GM19023 (cell line): ENCODE results near the gene RGS14.
"Not testable (repeated sequence)": the region's sequence is repeated elsewhere in the genome, so short reads cannot be mapped to it uniquely, and the experiment has no call there.

Experiments
- ATAC-seq: cut with Tn5 transposase; IDR thresholded peaks from one replicate; pipeline ENCODE4 v1.9.1; 2021; ENCODE audit warnings: mild to moderate bottlenecking, moderate library complexity; ENCODE audit not compliant: unreplicated experiment

The RGS14 gene

DNA sequence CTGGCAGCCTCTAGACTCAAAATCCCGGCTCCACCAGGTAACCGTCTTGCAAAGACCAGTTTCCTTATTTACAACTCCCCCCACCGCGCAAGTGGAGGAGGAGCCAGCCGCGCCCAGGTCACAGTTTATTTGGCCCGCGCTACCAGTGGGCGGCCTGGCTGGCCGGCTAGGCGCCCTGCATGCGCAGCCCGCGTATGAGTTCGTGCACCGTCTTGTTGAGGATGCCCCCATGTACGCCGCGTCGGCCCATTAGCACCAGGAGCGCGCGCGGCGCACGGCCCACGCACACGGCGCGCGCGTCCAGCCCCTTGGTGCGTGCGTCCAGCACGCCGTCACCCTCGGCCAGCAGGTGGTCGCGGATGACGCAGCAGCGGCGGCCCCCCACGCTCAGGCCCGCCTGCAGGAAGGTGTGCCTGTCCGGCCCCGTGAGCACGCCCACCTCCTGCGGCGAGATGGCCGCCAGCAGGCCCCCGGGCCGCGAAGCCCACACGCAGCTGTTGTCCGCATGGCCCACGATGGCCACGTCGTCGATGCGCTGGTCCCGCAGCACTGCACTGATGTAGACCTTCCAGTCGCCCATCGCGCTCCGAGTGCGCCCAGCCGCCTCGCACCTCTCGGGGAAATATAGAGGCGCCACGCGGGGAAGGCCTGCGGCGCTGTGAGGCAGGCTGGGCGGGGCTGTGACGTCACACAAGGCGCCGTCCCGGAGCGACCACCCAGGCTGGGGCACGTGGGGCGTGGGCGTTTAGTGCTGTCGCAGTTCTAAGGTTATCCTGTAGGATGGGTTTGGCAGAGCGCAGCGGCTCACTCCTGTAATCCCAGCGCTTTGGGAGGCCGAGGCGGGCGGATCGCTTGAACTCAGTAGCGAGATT lies 42.5 kb downstream of the RGS14 start, which contains the start of gene PFN3:
PFN3 (minus strand) TSS at position 665 of the 872 bp plus-strand sequence; CDS start at position 580, 85 bp downstream.
- no peak for ATAC-seq

- ATAC-seq: no peak
Observed at GRCh38 chr5:177402271-177403043, 44.7 kb downstream of the RGS14 start.

GRCh38 chr5:177403102-177403791 lies 45.5 kb downstream of the RGS14 start:
- peak; percentile 15 for ATAC-seq

DNA sequence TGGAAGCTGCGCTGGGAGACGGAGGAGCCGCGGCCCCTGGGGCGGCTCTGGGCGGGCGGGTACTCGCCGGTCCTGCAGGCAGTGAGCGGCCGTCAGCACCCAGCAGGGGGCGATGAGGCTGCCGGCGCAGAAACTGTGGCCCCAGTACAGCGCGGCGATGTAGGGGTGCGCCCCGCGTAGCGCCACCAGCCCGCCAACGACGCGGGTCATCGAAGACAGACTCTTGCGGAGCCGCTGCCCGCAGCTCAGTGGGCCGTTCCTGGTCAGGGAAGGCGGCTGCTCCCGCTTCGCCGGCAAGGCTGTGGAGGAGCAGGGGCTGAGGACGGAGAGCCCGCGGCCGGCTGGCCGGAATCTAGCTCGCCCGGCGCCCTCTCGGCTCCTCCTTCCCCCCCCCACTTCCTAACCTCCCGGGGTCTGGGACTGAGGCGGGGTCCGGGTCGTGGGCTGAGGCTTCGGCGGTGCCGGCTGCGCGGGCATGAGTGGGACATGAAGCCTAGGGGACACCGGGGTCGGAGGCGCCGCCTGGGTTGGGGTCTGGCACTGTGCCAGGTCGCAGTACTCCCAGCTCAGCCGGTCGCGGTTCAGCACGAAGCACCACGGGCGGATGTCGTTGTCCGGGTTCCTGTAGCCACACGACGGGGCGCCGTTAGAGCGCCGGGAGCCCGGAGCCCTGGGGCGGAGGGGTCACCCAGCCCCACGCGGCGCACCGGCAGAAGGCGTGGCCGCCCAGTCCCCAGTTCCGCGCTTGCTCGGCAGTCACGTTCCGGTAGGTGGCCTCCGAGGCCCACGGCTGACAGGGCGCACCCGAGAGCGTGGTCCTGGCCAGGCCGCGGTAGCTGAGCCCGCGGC lies 46.3 kb downstream of the RGS14 start:
- peak; percentile 78 for ATAC-seq

DNA sequence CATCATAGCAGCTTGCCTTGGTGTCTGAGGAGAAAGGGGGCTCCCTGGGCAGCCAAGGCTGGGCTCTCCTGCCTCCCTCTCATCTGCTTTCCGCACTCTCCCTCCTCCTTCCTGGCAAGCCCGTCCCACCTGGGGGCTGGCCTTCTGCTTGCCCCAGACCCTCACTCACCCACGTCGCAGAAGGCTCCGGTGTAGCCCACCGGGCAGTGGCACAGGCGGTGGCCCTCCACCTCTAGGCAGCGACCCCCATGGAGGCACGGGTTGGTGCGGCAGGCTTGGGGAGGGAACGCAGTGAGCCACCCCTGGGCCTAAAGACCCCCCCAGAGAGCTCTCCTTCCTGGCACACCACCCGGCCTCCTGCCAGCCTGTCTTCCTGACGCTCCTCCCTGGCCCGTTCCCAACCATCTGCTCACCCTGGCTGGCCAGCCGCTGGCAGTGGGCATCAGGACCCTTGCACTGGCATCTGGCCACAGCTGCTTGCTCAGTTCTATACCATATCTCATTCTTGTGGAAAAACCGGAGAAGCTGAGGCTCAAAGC lies 47.0 kb downstream of the RGS14 start:
- no peak for ATAC-seq

GRCh38 chr5:177405312-177405711 lies 47.6 kb downstream of the RGS14 start:
- ATAC-seq: no peak

DNA sequence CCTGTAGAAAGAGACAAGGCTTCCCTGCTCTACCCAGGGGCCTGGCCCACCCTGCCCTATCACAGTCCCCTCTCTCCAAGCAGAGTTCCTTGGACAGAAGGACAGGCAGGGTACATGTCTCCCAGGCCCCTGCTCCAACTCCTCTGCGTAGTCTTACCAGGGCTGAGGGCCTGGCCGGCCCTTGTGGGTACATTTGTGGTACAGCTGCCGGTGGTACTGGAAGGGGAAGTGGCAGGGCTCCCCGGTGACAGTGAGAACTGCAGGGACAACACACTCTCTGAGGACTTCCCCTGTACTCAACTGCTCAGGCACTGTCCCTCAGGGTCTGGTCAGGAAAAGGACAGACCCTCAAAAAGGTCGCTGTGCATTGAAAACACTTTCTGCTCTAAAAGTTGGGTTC lies 48.1 kb downstream of the RGS14 start:
- no peak for ATAC-seq

- no peak for ATAC-seq
Observed at GRCh38 chr5:177409043-177409801, 51.5 kb downstream of the RGS14 start, which contains the start of gene F12. TSS of gene F12 (minus strand) at chr5:177409564. CDS start at chr5:177409527, 37 bp downstream.

GRCh38 chr5:177410575-177410974 lies 52.9 kb downstream of the RGS14 start:
- ATAC-seq: no peak

DNA sequence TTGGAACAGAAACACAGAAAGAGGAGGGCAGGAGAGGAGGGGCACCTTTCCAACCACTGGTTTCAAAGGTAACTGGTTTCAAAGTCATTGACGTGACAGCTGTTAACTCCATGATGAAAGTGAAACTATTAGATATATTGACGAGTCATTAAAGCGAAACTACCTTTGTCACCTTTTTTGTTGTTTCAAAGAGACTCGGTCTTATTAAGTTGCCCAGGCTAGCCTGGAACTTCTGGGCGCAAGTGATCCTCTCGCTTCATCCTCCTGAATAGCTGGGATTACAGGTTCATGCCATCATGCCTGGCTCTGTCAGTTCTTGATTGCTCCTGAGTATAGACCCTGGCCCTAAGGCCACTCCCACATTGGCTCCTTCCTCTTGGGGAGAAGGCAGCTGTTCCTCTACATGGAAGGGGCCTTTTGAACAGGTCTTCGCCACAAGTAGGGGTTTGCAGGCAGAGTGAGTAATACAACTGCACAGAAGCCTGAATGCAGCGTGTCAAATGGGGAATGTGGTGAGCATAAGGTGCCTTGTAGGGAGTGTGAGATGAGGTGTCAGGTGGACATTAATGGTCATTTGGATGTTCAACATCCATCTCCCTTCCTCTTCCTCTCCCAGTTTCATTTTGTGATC lies 55.0 kb downstream of the RGS14 start:
- ATAC-seq: no peak

GRCh38 chr5:177414481-177414880 lies 56.8 kb downstream of the RGS14 start:
- ATAC-seq: no peak

- not testable (repeated sequence) for ATAC-seq
Observed at GRCh38 chr5:177417081-177417480, 59.4 kb downstream of the RGS14 start.

DNA sequence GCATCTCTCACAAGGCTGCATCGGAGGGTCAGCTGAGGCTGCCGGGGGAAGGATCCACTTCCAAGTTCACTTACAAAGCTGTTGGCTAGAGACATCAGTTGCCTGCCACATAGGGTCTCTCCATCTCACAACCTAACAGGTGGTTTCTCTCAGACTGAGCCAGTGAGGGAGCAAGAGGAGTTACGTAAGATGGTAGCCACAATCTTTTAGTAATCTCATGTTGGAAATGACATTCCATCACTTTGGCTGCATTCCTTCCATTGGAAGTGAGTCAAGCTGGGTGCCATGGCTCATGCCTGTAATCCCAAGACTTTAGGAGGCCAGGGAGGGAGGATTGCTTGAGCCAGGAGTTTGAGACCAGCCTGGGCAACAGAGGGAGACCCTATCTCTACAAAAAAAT lies 61.3 kb downstream of the RGS14 start:
- no peak for ATAC-seq

- not testable (repeated sequence) for ATAC-seq
Observed at GRCh38 chr5:177420472-177420871, 62.7 kb downstream of the RGS14 start.

DNA sequence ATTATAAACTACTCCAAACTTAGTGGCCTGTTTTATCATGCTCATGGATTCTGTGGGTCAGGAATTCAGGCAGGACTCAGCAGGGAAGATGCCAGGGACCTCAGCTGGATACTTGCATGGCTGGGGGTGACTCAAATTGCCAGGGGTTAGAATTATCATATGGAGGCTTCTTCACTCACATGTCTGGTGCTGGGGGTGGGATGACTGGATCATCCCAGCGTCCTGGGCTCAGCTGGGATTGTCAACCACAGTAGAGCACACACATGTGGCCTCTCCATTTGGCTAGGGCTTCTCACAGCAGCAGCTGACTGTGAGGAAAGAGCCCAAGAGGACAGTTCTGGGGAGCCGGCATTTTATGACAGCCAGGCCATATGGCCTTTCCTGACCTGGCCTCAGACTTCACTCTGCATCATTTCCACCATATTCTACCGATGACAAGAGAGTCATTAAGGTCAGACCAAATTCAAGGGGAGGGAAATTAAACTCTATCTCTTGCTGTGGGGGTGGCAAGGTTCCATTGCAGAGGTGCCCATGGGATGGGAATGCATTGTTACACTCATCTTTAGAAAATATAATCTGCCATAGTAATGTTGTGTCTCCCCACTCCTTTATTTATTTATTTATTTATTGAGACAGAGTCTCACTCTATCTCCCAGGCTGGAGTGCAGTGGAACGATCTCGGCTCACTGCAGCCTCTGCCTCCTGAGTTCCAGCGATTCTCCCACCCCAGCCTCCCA lies 63.5 kb downstream of the RGS14 start:
- ATAC-seq: no peak
